SW 1271 (cell line): ENCODE measurements around the gene SCAMP4.
A peak's percentile ranks its signal among the peaks of the same experiment; 100 is the strongest.

Source experiments
- DNase-seq, 2 experiments: peaks; one replicate each; lab custom pipeline; 2025; lab: John Stamatoyannopoulos, UW

Gene SCAMP4

GRCh38 chr19:1905110-1905862, at the start of gene SCAMP4, which contains the start of gene ADAT3:
Gene SCAMP4, plus strand, starts transcription at chr19:1905399. Its CDS starts 9,621 bp downstream, at chr19:1915020.
Gene ADAT3, plus strand, starts transcription at chr19:1905399. Its CDS starts 6,649 bp downstream, at chr19:1912048.
- DNase-seq = peak; percentile 93 to 97

- no peak for DNase-seq
Observed at GRCh38 chr19:1855828-1856255, 49.4 kb upstream of the SCAMP4 start.

GRCh38 chr19:1856345-1856697, 48.9 kb upstream of the SCAMP4 start:
- DNase-seq = no peak

- peak in 1 of 2 experiments; percentile 36 for DNase-seq
Observed at GRCh38 chr19:1856698-1857603, 48.2 kb upstream of the SCAMP4 start.

GRCh38 chr19:1857648-1858326, 47.4 kb upstream of the SCAMP4 start:
- DNase-seq = no peak

- DNase-seq = no peak
Observed at GRCh38 chr19:1858412-1859081, 46.7 kb upstream of the SCAMP4 start.

GRCh38 chr19:1859331-1859781, 45.8 kb upstream of the SCAMP4 start:
- DNase-seq = no peak

GRCh38 chr19:1860042-1860775, 45.0 kb upstream of the SCAMP4 start:
- no peak for DNase-seq

GRCh38 chr19:1860821-1861598, 44.2 kb upstream of the SCAMP4 start:
- DNase-seq = no peak

GRCh38 chr19:1861599-1862031, 43.6 kb upstream of the SCAMP4 start:
- DNase-seq = peak in 1 of 2 experiments; percentile 28

- no peak for DNase-seq
Observed at GRCh38 chr19:1862068-1862423, 43.2 kb upstream of the SCAMP4 start.

- DNase-seq = no peak
Observed at GRCh38 chr19:1862424-1863327, 42.5 kb upstream of the SCAMP4 start.

GRCh38 chr19:1863328-1863637, 41.9 kb upstream of the SCAMP4 start, which contains the start of gene KLF16:
Gene KLF16, minus strand, starts transcription at chr19:1863579. Its CDS starts 82 bp downstream, at chr19:1863497.
- DNase-seq = no peak

GRCh38 chr19:1863638-1864479, 41.3 kb upstream of the SCAMP4 start:
- DNase-seq = peak; percentile 78 to 88

GRCh38 chr19:1864480-1865171, 40.6 kb upstream of the SCAMP4 start:
- DNase-seq = peak in 1 of 2 experiments; percentile 56

- no peak for DNase-seq
Observed at GRCh38 chr19:1865172-1866010, 39.8 kb upstream of the SCAMP4 start.
